Calu3 (cell line): Measurements from ENCODE around the gene YPEL5. TPM values are rescaled to one million over a fixed set of nuclear protein-coding genes. Genes with fewer than 3 reads are reported as not detected.
"Not testable (repeated sequence)": the region's sequence is repeated elsewhere in the genome, so short reads cannot be mapped to it uniquely, and the experiment has no call there.

Source experiments
- BruUV-seq: library from RNA; stranded (reverse); fragments of 400-500 nt; replicated peaks from 2 replicates; lab custom pipeline; 2021; lab: Mats Ljungman, UMichigan
- CTCF ChIA-PET: fragments of 300-600 bp; sonication (Branson Sonifier 250); formaldehyde crosslinking; loops from one replicate; lab custom pipeline; 2022; ENCODE audit warnings: antibody characterized with exemption; lab: Charles Lee
- DNase-seq: peaks from one replicate; pipeline ENCODE4 v3.0.0; 2022
- H3K27ac Mint-ChIP-seq: one replicate; pipeline ENCODE4 v1.8.0; 2022; ENCODE audit warnings: mixed read lengths; ENCODE audit not compliant: unreplicated experiment
- H3K27me3 Mint-ChIP-seq: one replicate; pipeline ENCODE4 v1.8.0; 2022; ENCODE audit warnings: mixed read lengths; ENCODE audit not compliant: unreplicated experiment
- H3K36me3 Mint-ChIP-seq: one replicate; pipeline ENCODE4 v1.8.0; 2022; ENCODE audit warnings: mild to moderate bottlenecking, moderate library complexity, mixed read lengths; ENCODE audit not compliant: insufficient read depth, unreplicated experiment
- H3K4me1 Mint-ChIP-seq: one replicate; pipeline ENCODE4 v1.8.0; 2022; ENCODE audit warnings: mild to moderate bottlenecking, low read depth, mixed read lengths; ENCODE audit not compliant: unreplicated experiment
- H3K4me3 Mint-ChIP-seq: one replicate; pipeline ENCODE4 v1.8.0; 2022; ENCODE audit warnings: mild to moderate bottlenecking, low read depth, moderate library complexity, mixed read lengths; ENCODE audit not compliant: unreplicated experiment
- H3K9me3 Mint-ChIP-seq: one replicate; pipeline ENCODE4 v1.8.0; 2022; ENCODE audit warnings: low read depth, mixed read lengths; ENCODE audit not compliant: unreplicated experiment
- CTCF ChIP-seq: fragments of 200-600 bp; IDR thresholded peaks from one replicate; pipeline ENCODE4 v1.8.0; 2022; ENCODE audit warnings: antibody characterized with exemption; ENCODE audit not compliant: unreplicated experiment
- intact Hi-C: fragments of 100-400 bp; cut with micrococcal nuclease; formaldehyde crosslinking; loops from one replicate; pipeline ENCODE4 v1.10.0; 2022; ENCODE audit not compliant: unreplicated experiment
- total RNA-seq: library from RNA; stranded (reverse); gene quantifications from 2 replicates; pipeline ENCODE4 v1.2.3, GENCODE V29; 2022

The YPEL5 gene
- total RNA-seq, 1 experiment from 2014 or later, result 23.0 TPM

- Mint-ChIP-seq H3K4me1 (no peaks in the 10 kb centered on the region), H3K9me3 (no peaks in the 10 kb centered on the region), H3K36me3 (no peaks in the 10 kb centered on the region), H3K27ac (no peak overlapping the region), H3K4me3 (no peak overlapping the region), H3K27me3 (peaks cover 74% of the 10 kb centered on the region)
- CTCF ChIA-PET, result no interaction called here
- BruUV-seq, result no TSS peak
- intact Hi-C loops, result no loop called here
- DNase-seq, result no peak
- TF ChIP-seq CTCF, result no peak
Observed at GRCh38 chr2:30139131-30139870, 7.5 kb upstream of the YPEL5 start.

- Mint-ChIP-seq H3K4me1 (no peaks in the 10 kb centered on the region), H3K9me3 (no peaks in the 10 kb centered on the region), H3K27ac (no peak overlapping the region), H3K4me3 (no peak overlapping the region), H3K27me3 (peaks cover 61% of the 10 kb centered on the region), H3K36me3 (peaks cover under 1% of the 10 kb centered on the region)
- CTCF ChIA-PET, result interaction anchor here (0.5 kb wide), 1 partner anchor 200 kb away, joined by 3 read pairs; no protein-coding TSS in a partner anchor
- intact Hi-C loops, result no loop called here
- TF ChIP-seq CTCF, result no peak
- DNase-seq, result no peak
- BruUV-seq, result no TSS peak
Observed at GRCh38 chr2:30141136-30141535, 5.7 kb upstream of the YPEL5 start.

- Mint-ChIP-seq H3K27ac (no peak overlapping the region), H3K36me3 (peaks cover 20% of the 10 kb centered on the region), H3K9me3 (no peaks in the 10 kb centered on the region)
Observed at GRCh38 chr2:30144260-30144659, 2.5 kb upstream of the YPEL5 start.

GRCh38 chr2:30144951-30145350 lies 1.9 kb upstream of the YPEL5 start:
- intact Hi-C loops, H3K4me1 Mint-ChIP-seq, BruUV-seq, H3K4me3 Mint-ChIP-seq, CTCF ChIA-PET, H3K27ac Mint-ChIP-seq, H3K9me3 Mint-ChIP-seq, DNase-seq: not testable (repeated sequence)
- Mint-ChIP-seq H3K36me3 (peaks cover 20% of the 10 kb centered on the region), H3K27me3 (peaks cover 34% of the 10 kb centered on the region)

More at GRCh38 chr2:30144260-30144659, 2.5 kb upstream of the YPEL5 start:
- CTCF ChIA-PET, result no interaction called here
- Mint-ChIP-seq H3K4me1 (peaks cover 8% of the 10 kb centered on the region), H3K27me3 (peaks cover 40% of the 10 kb centered on the region), H3K4me3 (no peak overlapping the region)
- no TSS peak for BruUV-seq
- no peak for DNase-seq
- no peak for TF ChIP-seq CTCF
- intact Hi-C loops, result no loop called here
